Gastroesophageal sphincter (tissue), 4 donors: ENCODE data around the gene KCNIP3. TPM values are rescaled to one million over a fixed set of nuclear protein-coding genes. Genes with fewer than 3 reads are reported as not detected.

Experiments
- ATAC-seq: fragments of 150-250 bp; one replicate; pipeline ENCODE4 v1.9.1; 2016; ENCODE audit warnings: mild to moderate bottlenecking, moderate library complexity
- H3K27ac ChIP-seq, 4 donors: fragments of 200-600 bp; sonication (generic) in 3 of 4; 1 replicate in 3 of 4; 2 replicates in 1 of 4; pipeline ENCODE4 v1.5.1; 2016 to 2019
- H3K27me3 ChIP-seq: fragments of 200-600 bp; sonication (generic); one replicate; pipeline ENCODE4 v1.5.1; 2019
- H3K36me3 ChIP-seq, 2 donors: fragments of 200-600 bp; sonication (generic); one replicate each; pipeline ENCODE4 v1.5.1; 2019; ENCODE audit warnings: control low read depth in 1 of 2
- H3K4me1 ChIP-seq, 3 donors: fragments of 200-600 bp; sonication (generic); 1 replicate in 2 of 3; 2 replicates in 1 of 3; pipeline ENCODE4 v1.5.1; 2016 to 2019; ENCODE audit warnings: control low read depth in 2 of 3
- H3K4me3 ChIP-seq, 2 donors: fragments of 200-600 bp; sonication (generic); one replicate each; pipeline ENCODE4 v1.5.1; 2019; ENCODE audit warnings: mild to moderate bottlenecking in 1 of 2, moderate library complexity in 1 of 2
- H3K9me3 ChIP-seq, 3 donors: fragments of 200-600 bp; sonication (generic); one replicate each; pipeline ENCODE4 v1.5.1; 2017 to 2019; ENCODE audit warnings: control low read depth in 2 of 3
- CTCF ChIP-seq, 4 experiments: fragments of 200-600 bp in 2 of 4; fragments of 450-650 bp in 2 of 4; sonication (generic) in 1 of 4; IDR thresholded peaks; one replicate each; pipeline ENCODE4 v1.5.1; 2017 to 2019; ENCODE audit warnings: antibody characterized with exemption in 4 of 4, mild to moderate bottlenecking in 2 of 4, moderate library complexity in 2 of 4
- EP300 ChIP-seq: sonication (generic); formaldehyde crosslinking; IDR thresholded peaks from one replicate; pipeline ENCODE4 v1.6.1; 2017; ENCODE audit warnings: antibody characterized with exemption, mild to moderate bottlenecking
- POLR2A ChIP-seq, 2 donors: fragments of 450-650 bp; IDR thresholded peaks; one replicate each; pipeline ENCODE4 v1.6.1; 2017; ENCODE audit warnings: antibody characterized with exemption in 2 of 2, mild to moderate bottlenecking in 2 of 2, moderate library complexity in 1 of 2
- POLR2AphosphoS5 ChIP-seq: sonication (generic); formaldehyde crosslinking; IDR thresholded peaks from one replicate; pipeline ENCODE4 v1.6.1; 2017; ENCODE audit warnings: antibody characterized with exemption
- WGBS, 2 donors: methylation state at CpG; one replicate each; pipeline ENCODE4 v1.1.5; 2018; ENCODE audit warnings: low coverage in 1 of 2; 5-methylcytosine and 5-hydroxymethylcytosine counted together
- total RNA-seq, 4 donors: library from RNA; depleted of rRNA; stranded (reverse); fragments of >200 nt; gene quantifications; one replicate each; pipeline ENCODE4 v1.1.0, GENCODE V29; 2016

KCNIP3 gene
- total RNA-seq, 4 donors from 2014 or later, result 14.4 to 41.4 (median 20.0) TPM

GRCh38 chr2:95303191-95303919 lies 6.2 kb downstream of the KCNIP3 start:
- Histone ChIP-seq H3K36me3 (no peaks in the 10 kb centered on the region), H3K27me3 (peaks cover 50% of the 10 kb centered on the region), H3K27ac (no peak overlapping the region), H3K4me3 (no peak overlapping the region), H3K4me1 (peaks cover 0 to 9% (median 0%) of the 10 kb centered on the region in 3 donors), H3K9me3 (no peaks in the 10 kb centered on the region)
- TF ChIP-seq CTCF (IDR thresholded peaks at IDR 0.05), result no peak
- no peak for TF ChIP-seq EP300
- TF ChIP-seq POLR2A (IDR thresholded peaks at IDR 0.05), result no peak
- no peak for TF ChIP-seq POLR2AphosphoS5
- 67 to 94% methylated on average over 3 to 4 of the region's 19 CpGs for WGBS, 2 donors
- ATAC-seq, result no peak

DNA sequence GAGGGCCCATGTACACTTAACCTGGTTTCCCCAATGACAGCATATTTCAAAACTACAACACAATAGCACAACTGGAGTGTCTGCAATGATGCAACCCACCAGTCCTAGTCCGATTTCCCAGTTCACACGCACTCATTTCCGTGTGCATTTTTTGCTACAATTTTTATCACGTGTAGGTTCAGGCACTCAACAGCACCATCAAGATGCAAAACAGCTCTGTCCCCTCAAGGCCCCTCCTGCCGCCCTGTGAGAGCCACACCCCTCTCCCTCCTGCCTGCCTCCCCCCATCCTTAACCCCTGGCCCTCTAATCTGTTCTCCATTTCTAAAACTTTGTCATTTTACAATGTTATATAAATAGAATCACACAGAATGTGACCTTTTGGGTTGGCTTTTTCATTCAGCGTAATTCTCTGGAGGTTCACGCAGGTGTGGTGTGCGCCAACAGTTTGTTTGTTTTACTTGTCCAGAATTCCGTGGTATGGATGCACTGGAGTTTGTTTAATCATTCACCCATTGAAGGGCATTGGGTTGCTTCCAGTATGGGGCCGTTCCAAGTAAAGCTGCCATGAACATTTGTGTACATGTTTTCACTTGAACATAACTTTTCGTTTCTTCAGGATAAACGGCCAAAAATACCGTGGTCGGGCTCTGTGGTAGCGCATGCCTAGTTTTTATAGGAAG lies 8.4 kb downstream of the KCNIP3 start:
- ATAC-seq, result no peak
- no peaks in the 10 kb centered on the region for H3K9me3 ChIP-seq
- H3K4me3 ChIP-seq, result no peak overlapping the region
- no peak for TF ChIP-seq CTCF (IDR thresholded peaks at IDR 0.05)
- no peak for TF ChIP-seq EP300
- no peak for TF ChIP-seq POLR2A (IDR thresholded peaks at IDR 0.05)
- H3K4me1 ChIP-seq, result peaks cover 0 to 9% (median 0%) of the 10 kb centered on the region in 3 donors
- no peaks in the 10 kb centered on the region for H3K36me3 ChIP-seq
- H3K27ac ChIP-seq, result no peak overlapping the region
- peaks cover 38% of the 10 kb centered on the region for H3K27me3 ChIP-seq
- 48 to 52% methylated on average over 10 to 14 of the region's 15 CpGs for WGBS, 2 donors

DNA sequence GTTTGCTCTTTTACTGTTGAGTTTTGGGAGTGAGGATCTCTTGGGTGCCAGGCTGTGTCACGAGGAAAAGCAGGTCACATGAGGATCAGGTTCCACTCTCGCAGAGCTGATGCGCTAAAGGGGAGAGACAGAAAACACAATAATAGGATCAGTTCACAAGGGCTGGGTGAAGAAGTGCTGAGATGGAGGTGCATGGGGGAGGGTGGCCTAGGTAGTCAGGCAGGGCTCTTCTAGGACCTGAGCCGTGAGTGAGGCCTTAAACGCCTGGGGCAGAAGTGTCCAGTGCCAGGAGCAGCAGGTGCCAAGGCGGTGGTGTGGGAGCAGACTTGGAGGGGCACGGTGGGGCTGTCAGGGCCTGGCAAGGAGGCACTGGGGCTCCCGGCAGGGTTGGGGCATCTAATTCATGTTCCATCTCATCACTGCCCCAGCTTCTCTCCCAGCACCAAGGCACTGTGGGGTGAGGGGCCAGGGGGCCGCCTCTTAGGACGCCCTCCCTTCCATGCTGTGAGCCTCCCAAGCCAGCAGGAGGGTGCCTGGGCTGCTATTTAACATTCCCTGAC lies 9.3 kb downstream of the KCNIP3 start:
- H3K4me1 ChIP-seq, result peaks cover 0 to 9% (median 0%) of the 10 kb centered on the region in 3 donors
- no peak for ATAC-seq
- 77 to 92% methylated on average over 2 to 6 of the region's 10 CpGs for WGBS, 2 donors
- no peaks in the 10 kb centered on the region for H3K36me3 ChIP-seq
- no peak overlapping the region for H3K27ac ChIP-seq
- TF ChIP-seq POLR2A (IDR thresholded peaks at IDR 0.05) (no peak), CTCF (IDR thresholded peaks at IDR 0.05) (no peak), POLR2AphosphoS5 (no peak), EP300 (no peak)
- peaks cover 30% of the 10 kb centered on the region for H3K27me3 ChIP-seq
- no peak overlapping the region for H3K4me3 ChIP-seq
- H3K9me3 ChIP-seq, result no peaks in the 10 kb centered on the region

GRCh38 chr2:95307036-95307435 lies 9.9 kb downstream of the KCNIP3 start:
- H3K4me3 ChIP-seq, result no peak overlapping the region
- H3K27ac ChIP-seq, result no peak overlapping the region
- no peaks in the 10 kb centered on the region for H3K9me3 ChIP-seq
- H3K27me3 ChIP-seq, result peaks cover 28% of the 10 kb centered on the region
- H3K4me1 ChIP-seq, result peaks cover 0 to 9% (median 0%) of the 10 kb centered on the region in 3 donors
- no CpG with 5 or more reads among the region's 5 CpGs for WGBS, 2 donors
- no peak for ATAC-seq
- no peaks in the 10 kb centered on the region for H3K36me3 ChIP-seq
- TF ChIP-seq POLR2AphosphoS5, result no peak
- no peak for TF ChIP-seq CTCF (IDR thresholded peaks at IDR 0.05)
- TF ChIP-seq POLR2A (IDR thresholded peaks at IDR 0.05), result no peak
- TF ChIP-seq EP300, result no peak
